Endometrial microvascular endothelial cells (primary cell): ENCODE measurements around the gene HSPB6. TPM values are rescaled to one million over a fixed set of nuclear protein-coding genes. Genes with fewer than 3 reads are reported as not detected.
"Not testable (repeated sequence)": the region's sequence is repeated elsewhere in the genome, so short reads cannot be mapped to it uniquely, and the experiment has no call there.

Experiments
- in situ Hi-C: cut with HindIII; loops from 2 replicates; pipeline ENCODE4 v1.10.0; 2017; ENCODE audit warnings: low sequenced_read_pairs, low pct_unique_long_range_greater_than_20kb; ENCODE audit errors: inconsistent ontology term
- total RNA-seq: library from RNA; depleted of rRNA; stranded (reverse); fragments of >200 nt; gene quantifications from one replicate; pipeline ENCODE4 v1.2.3, GENCODE V29; 2015; ENCODE audit errors: inconsistent ontology term

The HSPB6 gene
- total RNA-seq, 1 donor from 2014 or later: not detected

DNA sequence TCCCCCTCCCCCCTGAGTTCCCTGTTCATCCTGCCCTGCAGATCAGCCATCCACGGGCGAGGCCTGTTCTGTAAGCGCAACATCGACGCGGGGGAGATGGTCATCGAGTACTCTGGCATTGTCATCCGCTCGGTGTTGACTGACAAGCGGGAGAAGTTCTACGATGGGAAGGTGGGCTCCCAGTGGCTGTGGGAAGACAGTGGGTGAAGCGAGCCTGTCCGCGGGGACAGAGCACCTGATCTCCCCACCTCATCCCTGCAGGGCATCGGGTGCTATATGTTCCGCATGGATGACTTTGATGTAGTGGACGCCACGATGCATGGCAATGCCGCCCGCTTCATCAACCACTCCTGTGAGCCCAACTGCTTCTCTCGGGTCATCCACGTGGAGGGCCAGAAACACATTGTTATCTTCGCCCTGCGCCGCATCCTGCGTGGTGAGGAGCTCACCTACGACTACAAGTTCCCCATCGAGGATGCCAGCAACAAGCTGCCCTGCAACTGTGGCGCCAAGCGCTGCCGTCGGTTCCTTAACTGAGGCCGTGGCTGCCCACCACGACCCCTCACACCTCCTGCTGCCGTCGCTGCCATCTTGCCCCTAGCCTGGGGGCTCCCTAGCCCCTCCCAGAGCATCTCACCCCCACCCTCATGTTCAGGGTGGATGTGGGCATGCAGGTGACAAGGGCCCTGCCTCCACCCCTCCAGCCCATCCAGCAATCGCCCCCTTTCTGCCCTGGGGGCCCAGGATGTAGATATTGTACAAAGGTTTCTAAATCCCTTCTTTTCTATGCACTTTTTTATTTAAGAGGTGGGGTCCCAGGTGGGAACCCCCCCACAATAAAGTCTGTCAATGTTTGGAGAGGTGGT is 18.6 kb downstream of the HSPB6 start:
- in situ Hi-C loops: no loop called here

DNA sequence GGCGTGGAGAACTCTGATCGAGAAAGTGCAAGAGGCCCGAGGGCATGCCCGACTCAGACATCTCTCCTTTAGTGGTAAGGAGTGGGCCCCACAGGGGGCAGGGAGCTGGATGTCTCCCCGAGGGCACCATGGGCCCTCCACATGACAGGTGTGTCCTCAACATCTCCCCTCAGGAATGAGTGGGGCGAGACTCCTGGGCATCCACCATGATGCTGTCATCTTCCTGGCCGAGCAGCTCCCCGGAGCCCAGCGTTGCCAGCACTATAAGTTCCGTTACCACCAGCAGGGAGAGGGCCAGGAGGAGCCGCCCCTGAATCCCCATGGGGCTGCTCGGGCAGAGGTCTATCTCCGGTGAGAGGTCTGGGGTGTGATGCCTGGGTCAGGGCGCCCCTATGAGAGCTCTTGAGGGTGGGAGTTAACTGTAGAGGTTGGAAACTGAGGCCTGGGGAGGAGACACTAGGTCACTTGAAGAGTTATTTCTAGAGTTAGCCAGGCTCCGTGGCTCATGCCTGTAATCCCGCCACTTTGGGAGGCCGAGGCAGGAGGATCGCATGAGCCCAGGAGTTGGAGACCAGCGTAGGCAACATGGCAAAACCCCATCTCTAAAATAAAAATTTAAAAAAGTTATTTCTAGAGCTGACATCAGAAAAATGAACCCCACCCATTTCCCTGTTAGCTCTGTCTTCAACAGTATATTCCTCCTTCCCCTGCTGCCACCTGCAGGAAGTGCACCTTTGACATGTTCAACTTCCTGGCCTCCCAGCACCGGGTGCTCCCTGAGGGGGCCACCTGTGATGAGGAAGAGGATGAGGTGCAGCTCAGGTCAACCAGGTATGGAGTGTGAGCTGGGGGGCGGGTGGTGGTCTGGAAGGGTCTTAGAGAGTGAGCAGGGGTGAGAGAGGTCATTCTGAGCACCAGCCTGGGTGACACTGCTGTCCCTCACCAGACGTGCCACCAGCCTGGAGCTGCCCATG is 19.6 kb downstream of the HSPB6 start:
- in situ Hi-C loops: no loop called here

DNA sequence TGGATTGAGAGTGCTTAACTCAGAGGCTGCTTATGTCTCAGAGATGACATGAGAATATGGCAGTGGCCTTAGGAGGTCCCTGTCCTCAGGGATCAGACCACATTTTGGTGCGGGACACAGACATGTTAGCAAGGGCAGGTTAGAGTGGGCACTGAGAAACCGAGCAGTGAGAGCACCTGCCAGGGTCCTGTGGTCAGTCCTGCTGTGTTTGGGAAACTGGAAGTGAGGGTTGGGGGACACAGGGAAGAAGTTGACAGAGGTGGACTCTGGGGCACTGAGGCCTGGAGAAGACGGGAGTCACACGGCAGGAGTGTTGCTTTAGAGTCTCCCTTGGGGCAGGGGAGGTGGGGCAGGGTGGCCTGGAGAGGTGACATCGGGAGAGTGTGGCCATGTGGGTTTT is 21.9 kb downstream of the HSPB6 start:
- in situ Hi-C loops: no loop called here

DNA sequence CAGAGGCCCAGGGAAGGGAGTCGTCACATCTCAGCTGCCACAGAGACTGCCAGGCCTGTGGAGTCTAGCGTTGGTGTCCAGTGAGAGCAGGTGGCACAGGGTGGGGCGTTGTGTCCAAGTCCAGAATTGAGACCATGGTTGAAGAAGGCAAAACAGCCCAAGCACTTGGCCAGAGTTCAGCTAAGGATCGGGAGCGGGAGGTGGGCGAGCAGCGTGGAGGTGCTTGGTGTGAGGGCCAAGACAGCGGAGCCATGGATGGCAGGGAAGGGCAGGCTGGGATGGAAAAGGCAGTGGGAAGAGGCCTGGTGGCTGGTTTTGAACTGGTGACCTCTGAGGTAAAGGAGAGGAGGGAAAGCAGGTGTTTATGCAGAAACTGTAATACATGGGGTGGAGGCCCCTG is 22.6 kb downstream of the HSPB6 start:
- in situ Hi-C loops: no loop called here

DNA sequence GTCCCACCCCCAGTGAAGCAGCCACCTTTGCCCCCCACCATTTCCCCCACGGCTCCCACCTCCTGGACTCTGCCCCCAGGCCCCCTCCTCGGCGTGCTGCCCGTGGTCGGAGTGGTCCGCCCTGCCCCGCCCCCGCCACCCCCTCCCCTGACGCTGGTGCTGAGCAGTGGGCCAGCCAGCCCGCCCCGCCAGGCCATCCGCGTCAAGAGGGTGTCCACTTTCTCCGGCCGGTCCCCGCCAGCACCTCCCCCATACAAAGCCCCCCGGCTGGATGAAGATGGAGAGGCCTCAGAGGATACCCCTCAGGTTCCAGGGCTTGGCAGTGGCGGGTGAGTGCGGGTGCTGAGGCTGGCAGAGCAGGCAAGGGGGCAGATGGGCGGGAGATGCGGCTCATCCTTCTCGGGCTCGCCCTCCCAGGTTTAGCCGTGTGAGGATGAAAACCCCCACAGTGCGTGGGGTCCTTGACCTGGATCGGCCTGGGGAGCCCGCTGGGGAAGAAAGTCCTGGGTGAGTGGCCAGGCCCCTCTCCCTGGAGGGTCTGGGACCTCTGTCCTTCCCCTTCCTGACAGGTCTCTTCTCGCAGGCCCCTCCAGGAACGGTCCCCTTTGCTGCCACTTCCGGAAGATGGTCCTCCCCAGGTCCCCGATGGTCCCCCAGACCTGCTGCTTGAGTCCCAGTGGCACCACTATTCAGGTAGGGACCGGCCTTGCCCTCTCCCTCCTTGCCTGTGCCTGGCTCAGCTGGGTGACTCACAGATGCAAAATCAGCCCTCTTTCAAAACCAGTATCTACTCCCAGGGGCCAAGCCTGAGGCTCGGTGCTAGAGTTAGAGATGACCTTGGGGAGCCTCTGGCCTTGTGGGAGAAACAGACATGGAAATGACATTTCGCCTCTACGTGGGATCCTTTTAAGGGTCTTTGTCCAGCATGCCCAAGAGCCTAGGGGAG is 23.4 kb downstream of the HSPB6 start:
- in situ Hi-C loops: no loop called here

DNA sequence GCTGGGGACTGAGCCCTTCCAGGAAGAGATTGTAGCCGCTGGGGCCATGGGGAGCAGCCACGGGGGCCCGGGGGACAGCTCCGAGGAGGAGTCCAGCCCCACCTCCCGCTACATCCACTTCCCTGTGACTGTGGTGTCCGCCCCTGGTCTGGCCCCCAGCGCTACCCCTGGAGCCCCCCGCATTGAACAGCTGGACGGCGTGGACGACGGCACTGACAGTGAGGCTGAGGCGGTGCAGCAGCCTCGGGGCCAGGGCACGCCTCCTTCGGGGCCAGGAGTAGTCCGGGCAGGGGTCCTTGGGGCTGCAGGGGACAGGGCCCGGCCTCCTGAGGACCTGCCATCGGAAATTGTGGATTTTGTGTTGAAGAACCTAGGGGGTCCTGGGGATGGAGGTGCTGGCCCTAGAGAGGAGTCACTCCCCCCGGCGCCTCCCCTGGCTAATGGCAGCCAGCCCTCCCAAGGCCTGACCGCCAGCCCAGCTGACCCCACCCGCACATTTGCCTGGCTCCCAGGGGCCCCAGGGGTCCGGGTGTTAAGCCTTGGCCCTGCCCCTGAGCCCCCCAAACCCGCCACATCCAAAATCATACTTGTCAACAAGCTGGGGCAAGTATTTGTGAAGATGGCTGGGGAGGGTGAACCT is 24.2 kb downstream of the HSPB6 start:
- in situ Hi-C loops: no loop called here

DNA sequence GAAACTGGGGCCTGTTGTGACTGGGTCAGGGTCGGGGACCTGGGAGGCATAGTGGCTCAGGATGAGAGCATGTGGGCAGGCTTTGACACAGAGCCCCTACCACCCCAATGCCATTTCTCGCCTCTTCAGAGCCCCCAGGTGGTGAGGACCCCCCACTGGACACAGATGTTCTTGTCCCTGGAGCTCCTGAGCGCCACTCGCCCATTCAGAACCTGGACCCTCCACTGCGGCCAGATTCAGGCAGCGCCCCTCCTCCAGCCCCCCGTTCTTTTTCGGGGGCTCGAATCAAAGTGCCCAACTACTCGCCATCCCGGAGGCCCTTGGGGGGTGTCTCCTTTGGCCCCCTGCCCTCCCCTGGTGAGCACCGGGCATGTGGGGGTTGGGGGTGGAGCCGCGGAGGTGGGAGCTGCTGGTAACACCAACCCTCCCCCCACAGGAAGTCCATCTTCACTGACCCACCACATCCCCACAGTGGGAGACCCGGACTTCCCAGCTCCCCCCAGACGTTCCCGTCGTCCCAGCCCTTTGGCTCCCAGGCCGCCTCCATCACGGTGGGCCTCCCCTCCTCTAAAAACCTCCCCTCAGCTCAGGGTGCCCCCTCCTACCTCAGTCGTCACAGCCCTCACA is 24.9 kb downstream of the HSPB6 start:
- in situ Hi-C loops: no loop called here

DNA sequence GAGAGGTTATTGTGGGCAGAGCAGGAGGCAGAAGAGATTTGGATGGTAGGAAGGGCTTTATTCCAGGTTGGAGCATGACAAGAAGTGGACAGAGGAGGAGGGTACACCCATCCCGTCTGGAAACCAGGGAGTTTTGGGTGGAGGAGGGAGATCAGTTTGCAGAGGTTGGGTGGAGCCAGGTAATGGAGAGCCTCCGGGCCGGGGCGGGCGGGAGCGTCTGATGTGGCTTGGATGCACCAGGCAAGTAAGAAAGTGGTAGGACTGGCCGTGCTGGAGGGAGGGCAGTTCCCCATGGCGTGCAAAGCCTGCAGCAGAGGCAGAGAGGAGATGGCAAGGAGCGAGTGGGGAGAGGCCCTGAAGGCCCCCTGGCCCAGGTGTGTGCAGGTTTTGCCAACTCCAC is 25.5 kb downstream of the HSPB6 start:
- in situ Hi-C loops: no loop called here

DNA sequence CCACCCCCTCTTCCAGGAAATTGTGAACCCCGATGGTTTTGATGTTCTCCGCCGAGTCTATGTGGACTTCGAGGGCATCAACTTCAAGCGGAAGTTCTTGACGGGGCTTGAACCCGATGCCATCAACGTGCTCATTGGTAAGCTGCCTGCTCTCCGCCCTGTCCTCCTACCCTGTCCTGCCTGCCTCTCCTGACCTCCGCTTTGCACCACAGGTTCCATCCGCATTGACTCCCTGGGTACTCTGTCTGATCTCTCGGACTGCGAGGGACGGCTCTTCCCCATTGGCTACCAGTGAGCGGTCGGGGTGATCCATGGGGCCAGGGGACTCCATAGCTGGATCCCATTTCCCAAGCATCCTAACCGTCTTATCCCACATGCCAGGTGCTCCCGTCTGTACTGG is 26.5 kb downstream of the HSPB6 start:
- in situ Hi-C loops: no loop called here

DNA sequence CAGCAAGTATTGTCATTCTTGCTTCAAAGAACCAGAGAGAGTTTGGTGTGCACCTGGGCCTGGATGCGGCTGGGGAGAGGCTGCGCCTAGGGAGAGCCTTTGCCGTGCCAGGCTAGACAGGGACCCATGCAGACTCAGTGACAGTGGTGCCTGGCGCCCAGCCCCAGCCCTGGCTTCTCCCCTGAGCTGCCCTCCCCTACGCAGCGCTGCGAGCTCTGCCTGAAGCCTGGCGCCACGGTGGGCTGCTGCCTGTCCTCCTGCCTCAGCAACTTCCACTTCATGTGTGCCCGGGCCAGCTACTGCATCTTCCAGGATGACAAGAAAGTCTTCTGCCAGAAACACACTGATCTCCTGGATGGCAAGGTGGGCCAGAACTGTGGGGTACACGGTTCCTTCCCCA is 27.1 kb downstream of the HSPB6 start:
- in situ Hi-C loops: no loop called here

DNA sequence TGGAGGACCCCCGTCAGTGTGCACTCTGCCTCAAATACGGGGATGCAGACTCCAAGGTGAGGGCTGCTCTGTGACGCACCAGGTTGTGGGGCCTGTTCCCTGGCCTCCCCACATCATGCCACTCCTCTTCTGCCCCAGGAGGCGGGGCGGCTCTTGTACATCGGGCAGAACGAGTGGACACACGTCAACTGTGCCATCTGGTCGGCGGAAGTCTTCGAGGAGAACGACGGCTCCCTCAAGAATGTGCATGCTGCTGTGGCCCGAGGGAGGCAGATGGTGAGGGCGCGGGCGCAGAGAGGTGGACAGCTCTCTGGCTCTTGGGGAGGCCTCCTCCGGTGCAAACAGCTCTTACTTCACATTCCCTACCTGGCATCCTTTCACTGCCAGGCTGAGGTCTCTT is 27.8 kb downstream of the HSPB6 start:
- in situ Hi-C loops: no loop called here

DNA sequence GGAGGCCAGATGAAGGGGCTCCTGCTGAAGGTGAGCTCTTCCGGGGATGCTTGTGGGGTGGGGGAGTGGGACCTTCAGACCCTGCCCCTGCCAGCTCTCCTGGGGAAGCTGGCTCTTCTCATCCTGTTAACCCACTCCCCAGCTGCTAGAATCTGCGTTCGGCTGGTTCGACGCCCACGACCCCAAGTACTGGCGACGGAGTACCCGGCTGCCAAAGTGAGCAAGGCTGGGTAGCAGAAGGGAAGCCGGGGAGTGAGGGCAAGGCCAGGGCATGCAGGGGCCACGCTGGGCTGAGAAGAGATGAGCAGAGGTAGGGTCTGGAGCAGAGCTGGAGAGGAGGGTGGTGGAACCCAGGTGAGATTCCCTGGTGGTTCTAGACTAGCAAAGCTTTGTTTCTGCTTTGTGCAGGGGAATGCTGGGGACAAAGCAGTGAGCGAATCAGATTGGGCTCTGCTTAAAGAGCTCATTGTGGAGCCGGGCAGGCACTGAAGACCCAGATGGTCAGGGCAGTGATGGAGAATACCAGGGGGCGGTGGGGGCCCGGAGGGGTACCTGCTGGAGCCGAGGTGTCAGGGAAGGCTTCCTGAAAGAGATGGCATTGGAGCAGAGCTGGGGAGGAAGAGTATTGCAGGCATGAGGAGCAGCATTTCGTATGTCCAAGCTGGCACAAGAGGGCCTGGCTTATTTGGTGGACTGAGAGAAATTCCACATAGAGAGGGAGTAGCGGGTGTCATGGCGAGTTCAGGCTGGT is 28.7 kb downstream of the HSPB6 start:
- in situ Hi-C loops: no loop called here

DNA sequence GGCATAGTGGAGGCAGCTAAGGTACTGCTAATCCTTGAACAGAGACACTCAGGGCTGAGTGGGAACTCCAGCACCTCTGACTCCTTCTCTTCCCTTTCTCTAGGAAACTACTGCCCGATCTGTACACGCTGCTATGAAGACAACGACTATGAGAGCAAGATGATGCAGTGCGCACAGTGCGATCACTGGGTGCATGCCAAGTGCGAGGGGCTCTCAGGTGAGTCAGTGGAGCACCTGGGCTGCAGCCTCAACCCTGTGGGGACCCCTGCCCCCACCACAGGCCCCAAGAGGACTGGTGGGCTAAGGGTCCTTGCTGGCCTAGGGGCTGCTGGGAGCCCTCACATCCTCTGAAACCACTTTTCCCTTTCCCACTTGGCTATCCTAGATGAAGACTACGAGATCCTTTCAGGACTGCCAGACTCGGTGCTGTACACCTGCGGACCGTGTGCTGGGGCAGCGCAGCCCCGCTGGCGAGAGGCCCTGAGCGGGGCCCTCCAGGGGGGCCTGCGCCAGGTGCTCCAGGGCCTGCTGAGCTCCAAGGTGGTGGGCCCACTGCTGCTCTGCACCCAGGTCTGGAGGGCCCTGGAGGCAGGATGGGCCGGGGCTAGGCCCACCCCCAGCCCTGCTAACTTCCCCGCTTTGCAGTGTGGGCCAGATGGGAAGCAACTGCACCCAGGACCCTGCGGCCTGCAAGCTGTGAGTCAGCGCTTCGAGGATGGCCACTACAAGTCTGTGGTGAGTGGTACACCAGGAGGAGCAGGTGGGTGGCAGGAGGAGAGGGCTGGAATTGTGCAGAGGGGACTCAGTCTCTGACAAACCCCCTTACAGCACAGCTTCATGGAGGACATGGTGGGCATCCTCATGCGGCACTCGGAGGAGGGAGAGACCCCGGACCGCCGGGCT is 29.5 kb downstream of the HSPB6 start:
- in situ Hi-C loops: no loop called here

DNA sequence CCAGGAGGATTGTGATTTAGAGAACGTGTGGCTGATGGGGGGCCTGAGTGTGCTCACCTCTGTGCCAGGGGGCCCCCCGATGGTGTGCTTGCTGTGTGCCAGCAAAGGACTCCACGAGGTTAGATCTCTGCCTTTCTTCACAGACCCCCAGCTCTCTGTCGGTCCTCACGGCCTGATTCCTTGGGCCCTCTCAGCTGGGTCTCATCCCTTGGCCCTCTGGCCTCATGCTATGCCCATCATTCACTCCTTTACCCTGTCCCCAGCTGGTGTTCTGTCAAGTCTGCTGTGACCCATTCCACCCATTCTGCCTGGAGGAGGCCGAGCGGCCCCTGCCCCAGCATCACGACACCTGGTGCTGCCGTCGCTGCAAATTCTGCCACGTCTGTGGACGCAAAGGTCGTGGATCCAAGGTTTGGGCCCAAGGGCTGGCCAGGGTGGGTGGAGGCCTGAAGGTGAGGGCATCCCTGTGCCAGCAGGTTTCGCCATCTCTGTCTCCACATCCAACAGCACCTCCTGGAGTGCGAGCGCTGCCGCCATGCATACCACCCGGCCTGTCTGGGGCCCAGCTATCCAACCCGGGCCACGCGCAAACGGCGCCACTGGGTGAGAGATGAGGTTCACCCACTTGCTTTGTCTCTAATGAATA is 31.5 kb downstream of the HSPB6 start:
- in situ Hi-C loops: no loop called here

DNA sequence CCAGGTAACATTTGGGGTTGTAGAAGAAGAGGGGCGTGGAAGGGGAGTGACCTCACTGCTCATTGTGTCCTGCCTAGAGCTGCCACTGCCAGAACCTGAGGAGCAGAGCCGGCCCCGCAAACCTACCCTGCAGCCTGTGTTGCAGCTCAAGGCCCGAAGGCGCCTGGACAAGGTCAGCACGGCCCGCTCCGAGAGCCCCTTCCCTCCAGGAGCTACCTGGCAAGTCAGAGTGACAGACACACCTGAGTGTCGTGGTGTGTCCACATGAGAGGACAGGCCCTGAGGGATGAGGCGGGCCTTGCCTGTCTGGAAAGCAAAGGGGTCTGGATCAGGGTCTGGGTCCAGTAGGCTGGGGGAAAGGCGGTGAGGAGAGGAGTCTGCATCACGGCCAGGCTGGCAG is 32.3 kb downstream of the HSPB6 start:
- in situ Hi-C loops: no loop called here

DNA sequence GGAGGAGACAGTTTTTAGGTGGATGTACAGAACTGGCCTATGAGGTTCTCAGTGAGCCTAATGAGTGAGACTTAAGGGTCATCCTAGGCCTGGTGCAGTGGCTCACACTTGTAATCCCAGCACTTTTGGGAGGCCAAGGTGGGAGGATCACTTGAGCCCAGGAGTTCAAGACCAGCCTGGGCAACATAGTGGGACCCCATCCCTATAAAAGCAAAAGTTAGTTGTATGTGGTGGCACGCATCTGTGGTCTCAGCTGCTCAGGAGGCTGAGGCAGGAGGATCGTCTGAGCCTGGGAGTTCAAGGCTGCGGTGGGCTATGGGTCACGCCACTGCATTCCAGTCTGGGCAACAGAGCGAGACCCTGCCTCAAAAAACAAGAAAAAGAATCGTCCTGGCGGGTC is 32.7 kb downstream of the HSPB6 start:
- in situ Hi-C loops: not testable (repeated sequence)
